Vagina (tissue), 2 donors: Measurements from ENCODE around the gene LCE3A.

Experiments
- POLR2A ChIP-seq, 2 donors: fragments of 450-650 bp; IDR thresholded peaks; one replicate each; pipeline ENCODE4 v1.6.1; 2017; ENCODE audit warnings: antibody characterized with exemption in 2 of 2, mild to moderate bottlenecking in 2 of 2, moderate library complexity in 2 of 2
- POLR2AphosphoS5 ChIP-seq, 2 donors: sonication (generic); formaldehyde crosslinking; IDR thresholded peaks; one replicate each; pipeline ENCODE4 v1.9.0; 2017; ENCODE audit warnings: antibody characterized with exemption in 2 of 2, mild to moderate bottlenecking in 2 of 2, low read depth in 1 of 2; ENCODE audit not compliant: insufficient read depth in 1 of 2
- TF ChIP-seq, protein P1 (sequence below), 3 experiments: fragments of 450-650 bp in 2 of 3; fragments of 200-600 bp in 1 of 3; sonication (generic) in 1 of 3; IDR thresholded peaks; one replicate each; pipeline ENCODE4 v1.5.1; 2017 to 2019; ENCODE audit warnings: antibody characterized with exemption in 3 of 3, mild to moderate bottlenecking in 2 of 3, moderate library complexity in 2 of 3

DNA sequence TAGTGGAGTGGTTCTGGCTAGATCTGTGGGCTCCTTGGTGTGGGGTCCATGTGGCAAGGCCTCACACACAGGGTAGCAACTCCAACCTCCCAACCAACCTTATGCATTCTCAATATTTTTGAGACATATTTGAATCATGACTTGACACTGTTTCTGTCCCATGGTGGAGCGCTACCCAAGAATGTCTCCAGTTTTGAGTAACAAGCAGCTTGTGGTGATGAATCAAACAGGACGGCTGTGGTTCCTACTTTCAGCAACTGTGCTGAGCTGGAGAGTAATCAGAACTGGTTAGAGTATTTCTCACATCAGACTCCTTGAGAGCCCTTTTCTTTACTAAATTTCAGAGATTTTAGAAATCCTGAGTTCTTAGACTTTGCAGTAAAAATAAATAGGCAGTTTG, 45.7 kb downstream of the LCE3A start:
- TF ChIP-seq POLR2AphosphoS5 (IDR thresholded peaks at IDR 0.05; ENCODE audit: insufficient read depth in 1 of 2, low read depth in 1 of 2), result no peak
- TF ChIP-seq POLR2A (IDR thresholded peaks at IDR 0.05), result no peak
- TF ChIP-seq, protein P1, sequence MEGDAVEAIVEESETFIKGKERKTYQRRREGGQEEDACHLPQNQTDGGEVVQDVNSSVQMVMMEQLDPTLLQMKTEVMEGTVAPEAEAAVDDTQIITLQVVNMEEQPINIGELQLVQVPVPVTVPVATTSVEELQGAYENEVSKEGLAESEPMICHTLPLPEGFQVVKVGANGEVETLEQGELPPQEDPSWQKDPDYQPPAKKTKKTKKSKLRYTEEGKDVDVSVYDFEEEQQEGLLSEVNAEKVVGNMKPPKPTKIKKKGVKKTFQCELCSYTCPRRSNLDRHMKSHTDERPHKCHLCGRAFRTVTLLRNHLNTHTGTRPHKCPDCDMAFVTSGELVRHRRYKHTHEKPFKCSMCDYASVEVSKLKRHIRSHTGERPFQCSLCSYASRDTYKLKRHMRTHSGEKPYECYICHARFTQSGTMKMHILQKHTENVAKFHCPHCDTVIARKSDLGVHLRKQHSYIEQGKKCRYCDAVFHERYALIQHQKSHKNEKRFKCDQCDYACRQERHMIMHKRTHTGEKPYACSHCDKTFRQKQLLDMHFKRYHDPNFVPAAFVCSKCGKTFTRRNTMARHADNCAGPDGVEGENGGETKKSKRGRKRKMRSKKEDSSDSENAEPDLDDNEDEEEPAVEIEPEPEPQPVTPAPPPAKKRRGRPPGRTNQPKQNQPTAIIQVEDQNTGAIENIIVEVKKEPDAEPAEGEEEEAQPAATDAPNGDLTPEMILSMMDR (IDR thresholded peaks at IDR 0.05), result no peak
